SK-N-SH treated with all-trans-retinoic acid at 6 μM for 48 hours (cell line): ENCODE results near the gene AKT1.
A peak's percentile ranks its signal among the peaks of the same experiment; 100 is the strongest.

ENCODE experiments used
- ATAC-seq: fragments of 200-7000 bp; cut with Tn5 transposase; 3 replicates; pipeline ENCODE4 v1.9.1; 2020; ENCODE audit warnings: mild to moderate bottlenecking, moderate library complexity
- ARNTL ChIP-seq: fragments of 450-650 bp; formaldehyde crosslinking; IDR thresholded peaks from 2 replicates; pipeline ENCODE4 v1.5.0; 2020; ENCODE audit warnings: low read depth, mild to moderate bottlenecking, moderate library complexity, borderline replicate concordance
- BACH2 ChIP-seq: fragments of 250-450 bp; sonication (Bioruptor Pico); IDR thresholded peaks from 2 replicates; pipeline ENCODE4 v1.9.0; 2021; ENCODE audit warnings: mild to moderate bottlenecking, borderline replicate concordance
- CREB5 ChIP-seq: fragments of 250-450 bp; sonication (Bioruptor Pico); IDR thresholded peaks from 2 replicates; pipeline ENCODE4 v1.5.1; 2020; ENCODE audit warnings: low read depth, mild to moderate bottlenecking, moderate library complexity
- CSRNP3 ChIP-seq: fragments of 250-450 bp; sonication (Bioruptor Pico); IDR thresholded peaks from 2 replicates; pipeline ENCODE4 v1.5.1; 2021; ENCODE audit warnings: mild to moderate bottlenecking, moderate library complexity
- ESRRG ChIP-seq: fragments of 250-450 bp; sonication (Bioruptor Pico); IDR thresholded peaks from 2 replicates; pipeline ENCODE4 v1.6.1; 2021; ENCODE audit warnings: mild to moderate bottlenecking
- ISL1 ChIP-seq: fragments of 250-450 bp; sonication (Bioruptor Pico); IDR thresholded peaks from 2 replicates; pipeline ENCODE4 v2.1.2; 2022; ENCODE audit warnings: mild to moderate bottlenecking, moderate library complexity
- OSR1 ChIP-seq: fragments of 250-450 bp; sonication (Bioruptor Pico); IDR thresholded peaks from 2 replicates; pipeline ENCODE4 v1.8.0; 2022; ENCODE audit warnings: moderate library complexity, mild to moderate bottlenecking, inconsistent platforms
- PATZ1 ChIP-seq: fragments of 250-450 bp; sonication (Bioruptor Pico); IDR thresholded peaks from 2 replicates; pipeline ENCODE4 v1.8.0; 2020; ENCODE audit warnings: mild to moderate bottlenecking, moderate library complexity, borderline replicate concordance
- RARB ChIP-seq: fragments of 250-450 bp; sonication (Bioruptor Pico); IDR thresholded peaks from 2 replicates; pipeline ENCODE4 v1.8.0; 2021; ENCODE audit warnings: mild to moderate bottlenecking, moderate library complexity
- SNAI2 ChIP-seq: fragments of 250-450 bp; sonication (Bioruptor Pico); IDR thresholded peaks from 2 replicates; pipeline ENCODE4 v1.5.0; 2020; ENCODE audit warnings: mild to moderate bottlenecking, moderate library complexity
- TCF4 ChIP-seq: fragments of 250-450 bp; sonication (Bioruptor Pico); IDR thresholded peaks from 2 replicates; pipeline ENCODE4 v1.8.0; 2021; ENCODE audit warnings: mild to moderate bottlenecking, moderate library complexity, borderline replicate concordance
- TSHZ2 ChIP-seq: fragments of 250-450 bp; sonication (Bioruptor Pico); IDR thresholded peaks from 2 replicates; pipeline ENCODE4 v1.5.0; 2020; ENCODE audit warnings: mild to moderate bottlenecking, moderate library complexity
- ZFP3 ChIP-seq: fragments of 250-450 bp; sonication (Bioruptor Pico); IDR thresholded peaks from 2 replicates; pipeline ENCODE4 v1.5.0; 2020; ENCODE audit warnings: mild to moderate bottlenecking, moderate library complexity
- ZNF8 ChIP-seq: fragments of 450-650 bp; formaldehyde crosslinking; IDR thresholded peaks from 2 replicates; pipeline ENCODE4 v1.5.0; 2020; ENCODE audit warnings: mild to moderate bottlenecking, moderate library complexity

AKT1 gene

GRCh38 chr14:104724407-104724980 lies 71.1 kb downstream of the AKT1 start (continued):
- TF ChIP-seq PATZ1 (CRISPR knock-in tag): no peak
- no peak for TF ChIP-seq ESRRG (CRISPR knock-in tag)
- no peak for TF ChIP-seq ISL1

GRCh38 chr14:104723651-104724406 lies 71.7 kb downstream of the AKT1 start, which contains the start of gene ADSS1:
TSS of gene ADSS1 (plus strand) at chr14:104724229. CDS start at chr14:104724271, 42 bp downstream.
- TF ChIP-seq TCF4 (CRISPR knock-in tag): no peak
- TF ChIP-seq CREB5 (CRISPR knock-in tag): no peak
- no peak for TF ChIP-seq CSRNP3 (CRISPR knock-in tag)
- TF ChIP-seq ISL1: no peak
- ATAC-seq: peak; percentile 72

GRCh38 chr14:104722938-104723650 lies 72.5 kb downstream of the AKT1 start:
- ATAC-seq: no peak

GRCh38 chr14:104721505-104722431 lies 73.8 kb downstream of the AKT1 start:
- no peak for ATAC-seq

More at GRCh38 chr14:104722938-104723650, 72.5 kb downstream of the AKT1 start:
- TF ChIP-seq BACH2 (CRISPR knock-in tag) (no peak), SNAI2 (CRISPR knock-in tag) (no peak), TSHZ2 (no peak), TCF4 (CRISPR knock-in tag) (no peak), OSR1 (CRISPR knock-in tag) (no peak)
- TF ChIP-seq, all 23 proteins: peak for 0

More at GRCh38 chr14:104721505-104722431, 73.8 kb downstream of the AKT1 start:
- TF ChIP-seq OSR1 (CRISPR knock-in tag) (no peak), CSRNP3 (CRISPR knock-in tag) (no peak), ZNF8 (no peak), CREB5 (CRISPR knock-in tag) (no peak), RARB (CRISPR knock-in tag) (no peak), TCF4 (CRISPR knock-in tag) (no peak), ZFP3 (CRISPR knock-in tag) (no peak), BACH2 (CRISPR knock-in tag) (no peak), ARNTL (CRISPR knock-in tag) (no peak)
